ENCODE measurements around the gene OR13J1. TPM values are rescaled to one million over a fixed set of nuclear protein-coding genes. Genes with fewer than 3 reads are reported as not detected.

OR13J1 gene
- total RNA-seq, 1 experiment from 2014 or later, result not detected

DNA sequence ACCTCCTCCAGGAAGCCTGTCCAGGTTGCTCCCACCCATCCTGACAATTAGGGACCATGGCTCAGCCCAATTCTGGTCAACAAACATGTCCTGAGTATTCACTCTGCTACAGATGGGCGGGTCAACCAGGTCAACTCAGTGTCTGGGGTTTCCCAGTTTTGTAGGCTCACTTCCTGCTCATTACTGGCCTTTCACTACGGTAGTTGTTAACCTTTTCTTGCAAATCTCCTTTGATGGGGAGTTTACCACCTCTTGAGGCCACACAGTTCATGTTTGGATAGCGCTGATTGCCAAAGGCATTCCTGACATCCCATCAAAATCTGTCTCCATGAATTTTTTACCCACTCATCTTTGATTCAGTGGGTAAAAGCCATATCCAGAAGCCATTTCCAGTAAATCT lies 27.4 kb downstream of the OR13J1 start:
- Mint-ChIP-seq H3K27me3 (ENCODE audit: low read depth) (peaks cover 45% of the 10 kb centered on the region), H3K36me3 (peaks cover 4% of the 10 kb centered on the region; the same call in 1 of the 2 replicates), H3K27ac (no peak overlapping the region), H3K4me3 (no peak overlapping the region), H3K4me1 (peaks cover 37% of the 10 kb centered on the region), H3K9me3 (no peaks in the 10 kb centered on the region)
- CTCF ChIA-PET, result no interaction called here
- POLR2A ChIA-PET, result no interaction called here
- ATAC-seq (no peak), DNase-seq (ENCODE audit: low spot score) (no peak)
- no peak for TF ChIP-seq ZNF671 (CRISPR knock-in tag; IDR thresholded peaks at IDR 0.05)
- TF ChIP-seq MXD4 (CRISPR knock-in tag; IDR thresholded peaks at IDR 0.05; ENCODE audit: borderline replicate concordance), result no peak
- TF ChIP-seq, protein P1, sequence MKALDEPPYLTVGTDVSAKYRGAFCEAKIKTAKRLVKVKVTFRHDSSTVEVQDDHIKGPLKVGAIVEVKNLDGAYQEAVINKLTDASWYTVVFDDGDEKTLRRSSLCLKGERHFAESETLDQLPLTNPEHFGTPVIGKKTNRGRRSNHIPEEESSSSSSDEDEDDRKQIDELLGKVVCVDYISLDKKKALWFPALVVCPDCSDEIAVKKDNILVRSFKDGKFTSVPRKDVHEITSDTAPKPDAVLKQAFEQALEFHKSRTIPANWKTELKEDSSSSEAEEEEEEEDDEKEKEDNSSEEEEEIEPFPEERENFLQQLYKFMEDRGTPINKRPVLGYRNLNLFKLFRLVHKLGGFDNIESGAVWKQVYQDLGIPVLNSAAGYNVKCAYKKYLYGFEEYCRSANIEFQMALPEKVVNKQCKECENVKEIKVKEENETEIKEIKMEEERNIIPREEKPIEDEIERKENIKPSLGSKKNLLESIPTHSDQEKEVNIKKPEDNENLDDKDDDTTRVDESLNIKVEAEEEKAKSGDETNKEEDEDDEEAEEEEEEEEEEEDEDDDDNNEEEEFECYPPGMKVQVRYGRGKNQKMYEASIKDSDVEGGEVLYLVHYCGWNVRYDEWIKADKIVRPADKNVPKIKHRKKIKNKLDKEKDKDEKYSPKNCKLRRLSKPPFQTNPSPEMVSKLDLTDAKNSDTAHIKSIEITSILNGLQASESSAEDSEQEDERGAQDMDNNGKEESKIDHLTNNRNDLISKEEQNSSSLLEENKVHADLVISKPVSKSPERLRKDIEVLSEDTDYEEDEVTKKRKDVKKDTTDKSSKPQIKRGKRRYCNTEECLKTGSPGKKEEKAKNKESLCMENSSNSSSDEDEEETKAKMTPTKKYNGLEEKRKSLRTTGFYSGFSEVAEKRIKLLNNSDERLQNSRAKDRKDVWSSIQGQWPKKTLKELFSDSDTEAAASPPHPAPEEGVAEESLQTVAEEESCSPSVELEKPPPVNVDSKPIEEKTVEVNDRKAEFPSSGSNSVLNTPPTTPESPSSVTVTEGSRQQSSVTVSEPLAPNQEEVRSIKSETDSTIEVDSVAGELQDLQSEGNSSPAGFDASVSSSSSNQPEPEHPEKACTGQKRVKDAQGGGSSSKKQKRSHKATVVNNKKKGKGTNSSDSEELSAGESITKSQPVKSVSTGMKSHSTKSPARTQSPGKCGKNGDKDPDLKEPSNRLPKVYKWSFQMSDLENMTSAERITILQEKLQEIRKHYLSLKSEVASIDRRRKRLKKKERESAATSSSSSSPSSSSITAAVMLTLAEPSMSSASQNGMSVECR (CRISPR knock-in tag; IDR thresholded peaks at IDR 0.05; ENCODE audit: borderline replicate concordance), result no peak
- TF ChIP-seq, protein P2, sequence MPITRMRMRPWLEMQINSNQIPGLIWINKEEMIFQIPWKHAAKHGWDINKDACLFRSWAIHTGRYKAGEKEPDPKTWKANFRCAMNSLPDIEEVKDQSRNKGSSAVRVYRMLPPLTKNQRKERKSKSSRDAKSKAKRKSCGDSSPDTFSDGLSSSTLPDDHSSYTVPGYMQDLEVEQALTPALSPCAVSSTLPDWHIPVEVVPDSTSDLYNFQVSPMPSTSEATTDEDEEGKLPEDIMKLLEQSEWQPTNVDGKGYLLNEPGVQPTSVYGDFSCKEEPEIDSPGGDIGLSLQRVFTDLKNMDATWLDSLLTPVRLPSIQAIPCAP (CRISPR knock-in tag; IDR thresholded peaks at IDR 0.05), result no peak
- TF ChIP-seq, protein P3, sequence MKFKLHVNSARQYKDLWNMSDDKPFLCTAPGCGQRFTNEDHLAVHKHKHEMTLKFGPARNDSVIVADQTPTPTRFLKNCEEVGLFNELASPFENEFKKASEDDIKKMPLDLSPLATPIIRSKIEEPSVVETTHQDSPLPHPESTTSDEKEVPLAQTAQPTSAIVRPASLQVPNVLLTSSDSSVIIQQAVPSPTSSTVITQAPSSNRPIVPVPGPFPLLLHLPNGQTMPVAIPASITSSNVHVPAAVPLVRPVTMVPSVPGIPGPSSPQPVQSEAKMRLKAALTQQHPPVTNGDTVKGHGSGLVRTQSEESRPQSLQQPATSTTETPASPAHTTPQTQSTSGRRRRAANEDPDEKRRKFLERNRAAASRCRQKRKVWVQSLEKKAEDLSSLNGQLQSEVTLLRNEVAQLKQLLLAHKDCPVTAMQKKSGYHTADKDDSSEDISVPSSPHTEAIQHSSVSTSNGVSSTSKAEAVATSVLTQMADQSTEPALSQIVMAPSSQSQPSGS (CRISPR knock-in tag; IDR thresholded peaks at IDR 0.05; ENCODE audit: borderline replicate concordance, low read depth), result no peak
- TF ChIP-seq, protein P4, sequence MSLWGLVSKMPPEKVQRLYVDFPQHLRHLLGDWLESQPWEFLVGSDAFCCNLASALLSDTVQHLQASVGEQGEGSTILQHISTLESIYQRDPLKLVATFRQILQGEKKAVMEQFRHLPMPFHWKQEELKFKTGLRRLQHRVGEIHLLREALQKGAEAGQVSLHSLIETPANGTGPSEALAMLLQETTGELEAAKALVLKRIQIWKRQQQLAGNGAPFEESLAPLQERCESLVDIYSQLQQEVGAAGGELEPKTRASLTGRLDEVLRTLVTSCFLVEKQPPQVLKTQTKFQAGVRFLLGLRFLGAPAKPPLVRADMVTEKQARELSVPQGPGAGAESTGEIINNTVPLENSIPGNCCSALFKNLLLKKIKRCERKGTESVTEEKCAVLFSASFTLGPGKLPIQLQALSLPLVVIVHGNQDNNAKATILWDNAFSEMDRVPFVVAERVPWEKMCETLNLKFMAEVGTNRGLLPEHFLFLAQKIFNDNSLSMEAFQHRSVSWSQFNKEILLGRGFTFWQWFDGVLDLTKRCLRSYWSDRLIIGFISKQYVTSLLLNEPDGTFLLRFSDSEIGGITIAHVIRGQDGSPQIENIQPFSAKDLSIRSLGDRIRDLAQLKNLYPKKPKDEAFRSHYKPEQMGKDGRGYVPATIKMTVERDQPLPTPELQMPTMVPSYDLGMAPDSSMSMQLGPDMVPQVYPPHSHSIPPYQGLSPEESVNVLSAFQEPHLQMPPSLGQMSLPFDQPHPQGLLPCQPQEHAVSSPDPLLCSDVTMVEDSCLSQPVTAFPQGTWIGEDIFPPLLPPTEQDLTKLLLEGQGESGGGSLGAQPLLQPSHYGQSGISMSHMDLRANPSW (CRISPR knock-in tag; conservative IDR thresholded peaks at IDR 0.05; ENCODE audit: low read depth), result no peak
- TF ChIP-seq, protein P5, sequence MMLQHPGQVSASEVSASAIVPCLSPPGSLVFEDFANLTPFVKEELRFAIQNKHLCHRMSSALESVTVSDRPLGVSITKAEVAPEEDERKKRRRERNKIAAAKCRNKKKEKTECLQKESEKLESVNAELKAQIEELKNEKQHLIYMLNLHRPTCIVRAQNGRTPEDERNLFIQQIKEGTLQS (CRISPR knock-in tag; conservative IDR thresholded peaks at IDR 0.05), result no peak
- TF ChIP-seq SP1 (CRISPR knock-in tag; conservative IDR thresholded peaks at IDR 0.05), result no peak
- TF ChIP-seq GABPB1 (CRISPR knock-in tag; IDR thresholded peaks at IDR 0.05), result no peak
- TF ChIP-seq, protein P6, sequence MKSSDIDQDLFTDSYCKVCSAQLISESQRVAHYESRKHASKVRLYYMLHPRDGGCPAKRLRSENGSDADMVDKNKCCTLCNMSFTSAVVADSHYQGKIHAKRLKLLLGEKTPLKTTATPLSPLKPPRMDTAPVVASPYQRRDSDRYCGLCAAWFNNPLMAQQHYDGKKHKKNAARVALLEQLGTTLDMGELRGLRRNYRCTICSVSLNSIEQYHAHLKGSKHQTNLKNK (CRISPR knock-in tag; IDR thresholded peaks at IDR 0.05), result no peak
- TF ChIP-seq, protein P7, sequence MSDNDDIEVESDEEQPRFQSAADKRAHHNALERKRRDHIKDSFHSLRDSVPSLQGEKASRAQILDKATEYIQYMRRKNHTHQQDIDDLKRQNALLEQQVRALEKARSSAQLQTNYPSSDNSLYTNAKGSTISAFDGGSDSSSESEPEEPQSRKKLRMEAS (CRISPR knock-in tag; IDR thresholded peaks at IDR 0.05), result no peak
- TF ChIP-seq, protein P8, sequence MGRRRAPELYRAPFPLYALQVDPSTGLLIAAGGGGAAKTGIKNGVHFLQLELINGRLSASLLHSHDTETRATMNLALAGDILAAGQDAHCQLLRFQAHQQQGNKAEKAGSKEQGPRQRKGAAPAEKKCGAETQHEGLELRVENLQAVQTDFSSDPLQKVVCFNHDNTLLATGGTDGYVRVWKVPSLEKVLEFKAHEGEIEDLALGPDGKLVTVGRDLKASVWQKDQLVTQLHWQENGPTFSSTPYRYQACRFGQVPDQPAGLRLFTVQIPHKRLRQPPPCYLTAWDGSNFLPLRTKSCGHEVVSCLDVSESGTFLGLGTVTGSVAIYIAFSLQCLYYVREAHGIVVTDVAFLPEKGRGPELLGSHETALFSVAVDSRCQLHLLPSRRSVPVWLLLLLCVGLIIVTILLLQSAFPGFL (CRISPR knock-in tag; IDR thresholded peaks at IDR 0.05; ENCODE audit: borderline replicate concordance), result no peak
- no peak for TF ChIP-seq HMGA2 (CRISPR knock-in tag; IDR thresholded peaks at IDR 0.05)
- TF ChIP-seq GTF2I (CRISPR knock-in tag; conservative IDR thresholded peaks at IDR 0.05), result no peak
- TF ChIP-seq, protein P9, sequence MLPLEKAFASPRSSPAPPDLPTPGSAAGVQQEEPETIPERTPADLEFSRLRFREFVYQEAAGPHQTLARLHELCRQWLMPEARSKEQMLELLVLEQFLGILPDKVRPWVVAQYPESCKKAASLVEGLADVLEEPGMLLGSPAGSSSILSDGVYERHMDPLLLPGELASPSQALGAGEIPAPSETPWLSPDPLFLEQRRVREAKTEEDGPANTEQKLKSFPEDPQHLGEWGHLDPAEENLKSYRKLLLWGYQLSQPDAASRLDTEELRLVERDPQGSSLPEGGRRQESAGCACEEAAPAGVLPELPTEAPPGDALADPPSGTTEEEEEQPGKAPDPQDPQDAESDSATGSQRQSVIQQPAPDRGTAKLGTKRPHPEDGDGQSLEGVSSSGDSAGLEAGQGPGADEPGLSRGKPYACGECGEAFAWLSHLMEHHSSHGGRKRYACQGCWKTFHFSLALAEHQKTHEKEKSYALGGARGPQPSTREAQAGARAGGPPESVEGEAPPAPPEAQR (CRISPR knock-in tag; IDR thresholded peaks at IDR 0.05), result no peak
- TF ChIP-seq, protein P10, sequence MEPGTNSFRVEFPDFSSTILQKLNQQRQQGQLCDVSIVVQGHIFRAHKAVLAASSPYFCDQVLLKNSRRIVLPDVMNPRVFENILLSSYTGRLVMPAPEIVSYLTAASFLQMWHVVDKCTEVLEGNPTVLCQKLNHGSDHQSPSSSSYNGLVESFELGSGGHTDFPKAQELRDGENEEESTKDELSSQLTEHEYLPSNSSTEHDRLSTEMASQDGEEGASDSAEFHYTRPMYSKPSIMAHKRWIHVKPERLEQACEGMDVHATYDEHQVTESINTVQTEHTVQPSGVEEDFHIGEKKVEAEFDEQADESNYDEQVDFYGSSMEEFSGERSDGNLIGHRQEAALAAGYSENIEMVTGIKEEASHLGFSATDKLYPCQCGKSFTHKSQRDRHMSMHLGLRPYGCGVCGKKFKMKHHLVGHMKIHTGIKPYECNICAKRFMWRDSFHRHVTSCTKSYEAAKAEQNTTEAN (CRISPR knock-in tag; IDR thresholded peaks at IDR 0.05), result no peak
